Measurements from ENCODE around the gene CPLANE1. TPM values are rescaled to one million over a fixed set of nuclear protein-coding genes. Genes with fewer than 3 reads are reported as not detected.

The CPLANE1 gene
- total RNA-seq, 2 donors from 2014 or later, result 9.0 to 22.5 TPM

GRCh38 chr5:37214550-37214949 lies 34.6 kb downstream of the CPLANE1 start:
- Histone ChIP-seq H3K27ac (no peak overlapping the region), H3K36me3 (peaks cover 37% of the 10 kb centered on the region), H3K9me3 (no peaks in the 10 kb centered on the region), H3K27me3 (no peaks in the 10 kb centered on the region), H3K4me1 (no peaks in the 10 kb centered on the region), H3K4me3 (no peak overlapping the region)
- TF ChIP-seq CTCF (IDR thresholded peaks at IDR 0.05), result no peak
- DNase-seq (ENCODE audit: low spot score), result no peak

- H3K27me3 ChIP-seq, result no peaks in the 10 kb centered on the region
- no peak for DNase-seq (ENCODE audit: low spot score)
- H3K27ac ChIP-seq, result no peak overlapping the region
- H3K9me3 ChIP-seq, result no peaks in the 10 kb centered on the region
- no peaks in the 10 kb centered on the region for H3K4me1 ChIP-seq
- H3K36me3 ChIP-seq, result peaks cover 45% of the 10 kb centered on the region
- H3K4me3 ChIP-seq, result no peak overlapping the region
- no peak for TF ChIP-seq CTCF (IDR thresholded peaks at IDR 0.05)
Observed at GRCh38 chr5:37212096-37212495, 37.1 kb downstream of the CPLANE1 start.

- Histone ChIP-seq H3K4me3 (no peak overlapping the region), H3K4me1 (no peaks in the 10 kb centered on the region), H3K27ac (no peak overlapping the region), H3K27me3 (no peaks in the 10 kb centered on the region), H3K36me3 (peaks cover 47% of the 10 kb centered on the region), H3K9me3 (no peaks in the 10 kb centered on the region)
- no peak for DNase-seq (ENCODE audit: low spot score)
- no peak for TF ChIP-seq CTCF (IDR thresholded peaks at IDR 0.05)
Observed at GRCh38 chr5:37211661-37212060, 37.5 kb downstream of the CPLANE1 start.

- DNase-seq (ENCODE audit: low spot score), result no peak
- Histone ChIP-seq H3K36me3 (peaks cover 60% of the 10 kb centered on the region), H3K4me3 (no peak overlapping the region), H3K27ac (no peak overlapping the region), H3K9me3 (no peaks in the 10 kb centered on the region), H3K27me3 (no peaks in the 10 kb centered on the region), H3K4me1 (no peaks in the 10 kb centered on the region)
- no peak for TF ChIP-seq CTCF (IDR thresholded peaks at IDR 0.05)
Observed at GRCh38 chr5:37208883-37209797, 40.0 kb downstream of the CPLANE1 start.

- Histone ChIP-seq H3K4me3 (no peak overlapping the region), H3K9me3 (no peaks in the 10 kb centered on the region), H3K27ac (no peak overlapping the region), H3K27me3 (no peaks in the 10 kb centered on the region), H3K36me3 (peaks cover 58% of the 10 kb centered on the region), H3K4me1 (no peaks in the 10 kb centered on the region)
- no peak for DNase-seq (ENCODE audit: low spot score)
- TF ChIP-seq CTCF (IDR thresholded peaks at IDR 0.05), result no peak
Observed at GRCh38 chr5:37207802-37208201, 41.4 kb downstream of the CPLANE1 start.

Data from right atrium auricular region (tissue), 2 donors.